HG03097 (cell line): ENCODE results near the gene NR1D2.
A peak's percentile ranks its signal among the peaks of the same experiment; 100 is the strongest.
"Not testable (repeated sequence)": the region's sequence is repeated elsewhere in the genome, so short reads cannot be mapped to it uniquely, and the experiment has no call there.

ENCODE experiments used
- ATAC-seq: cut with Tn5 transposase; IDR thresholded peaks from one replicate; pipeline ENCODE4 v1.9.1; 2021; ENCODE audit not compliant: unreplicated experiment, low FRiP score

NR1D2 gene

DNA sequence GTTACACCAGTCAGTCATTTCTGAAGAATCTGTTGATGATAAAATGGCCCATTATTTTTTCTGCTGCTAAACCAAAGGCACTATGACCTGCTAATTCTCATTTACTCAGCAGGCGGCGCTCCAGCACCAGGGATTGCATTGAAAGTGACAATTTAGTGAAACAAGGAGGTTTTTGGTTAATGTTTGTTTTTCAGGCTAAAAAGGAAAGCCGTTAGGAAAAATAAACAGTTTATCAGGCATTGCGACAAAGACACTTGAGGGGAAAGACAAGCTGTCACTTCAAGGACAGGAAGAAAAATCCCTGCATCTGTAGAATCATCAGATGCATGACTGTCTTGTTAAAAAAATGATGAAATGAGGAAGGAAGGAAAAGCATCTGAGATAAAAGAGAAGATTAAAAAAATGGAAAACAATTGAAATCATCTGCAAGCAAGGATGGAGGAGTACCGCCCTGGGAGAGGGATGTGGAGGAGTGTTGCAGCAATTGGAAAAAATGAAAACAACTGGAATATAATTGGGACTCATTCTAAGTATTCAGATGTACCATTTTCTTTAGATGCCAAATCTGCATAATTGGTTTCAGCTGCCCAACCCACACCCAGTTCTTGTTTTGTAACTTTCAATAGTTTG is 54.0 kb downstream of the NR1D2 start:
- ATAC-seq, result no peak

- no peak for ATAC-seq
Observed at GRCh38 chr3:24002129-24002528, 57.0 kb downstream of the NR1D2 start.

GRCh38 chr3:24003466-24003865 is 58.4 kb downstream of the NR1D2 start:
- no peak for ATAC-seq

DNA sequence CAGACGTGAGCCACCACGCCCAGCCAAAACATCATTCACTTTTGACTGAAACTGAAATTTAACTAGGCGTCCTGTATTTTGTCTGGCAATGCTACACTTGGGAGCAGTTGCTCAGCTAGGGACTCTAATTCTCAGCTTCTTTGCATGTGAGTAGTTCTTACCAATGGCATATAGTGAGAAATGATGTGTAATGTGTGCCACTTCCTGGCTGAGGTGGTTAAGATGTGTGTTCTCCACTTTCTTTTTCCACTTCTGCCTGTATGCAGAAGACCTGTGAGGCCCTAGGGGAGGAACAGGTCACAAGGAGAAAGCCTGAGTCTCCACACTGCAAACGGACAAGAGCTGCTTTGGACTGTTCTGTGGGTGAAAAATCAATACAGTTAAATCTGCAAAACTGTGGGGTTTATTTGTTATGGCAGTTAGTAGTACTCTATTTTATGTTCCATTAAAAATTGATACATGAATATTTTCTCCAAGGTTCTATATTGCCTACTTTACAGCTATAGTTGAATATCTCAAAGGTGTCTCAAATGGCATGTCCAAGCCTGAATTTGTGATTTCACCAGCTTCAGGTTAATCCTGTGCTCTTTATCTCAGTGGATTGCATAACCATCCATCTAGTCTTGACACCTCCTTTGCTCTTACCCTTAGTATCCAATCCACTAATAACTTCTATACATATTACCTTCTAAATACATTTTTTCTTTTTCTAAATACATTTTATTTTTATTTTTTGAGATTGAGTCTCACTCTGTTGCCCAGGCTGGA is 59.3 kb downstream of the NR1D2 start:
- ATAC-seq, result peak; percentile 99

GRCh38 chr3:24005669-24006068 is 60.6 kb downstream of the NR1D2 start:
- no peak for ATAC-seq

- not testable (repeated sequence) for ATAC-seq
Observed at GRCh38 chr3:24010834-24011233, 65.7 kb downstream of the NR1D2 start.

DNA sequence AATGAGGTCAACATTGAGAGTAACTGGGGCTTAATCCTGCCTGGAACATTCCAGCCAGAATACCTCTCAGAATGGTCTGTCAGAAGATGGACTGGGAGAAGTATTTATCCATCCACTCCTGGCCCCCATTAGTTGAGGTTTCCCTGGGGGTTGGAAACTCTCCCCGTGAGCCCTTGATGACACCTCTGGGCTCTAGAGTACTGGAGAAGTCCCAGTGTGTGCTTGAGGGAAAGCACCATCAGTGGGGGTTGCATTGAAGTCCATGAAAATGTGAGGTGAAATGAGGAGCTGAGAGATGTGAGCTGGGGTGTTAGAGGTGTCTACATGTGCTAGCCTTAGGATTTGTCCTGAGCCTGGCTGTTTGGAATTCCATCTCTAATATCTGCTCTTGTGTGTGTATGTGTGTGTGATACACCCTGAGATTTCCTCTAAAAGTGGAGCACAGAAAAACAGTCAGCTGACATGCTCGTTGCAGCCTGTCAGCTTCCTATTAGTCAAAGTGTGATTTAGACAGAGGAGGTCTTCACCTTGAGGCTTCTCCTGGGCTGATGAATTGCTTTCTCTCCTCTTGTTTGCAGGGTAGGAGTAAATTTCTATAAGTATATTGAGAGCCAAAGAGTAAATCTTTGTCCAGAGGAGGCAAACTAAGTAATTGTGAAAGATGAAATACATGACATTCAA is 67.6 kb downstream of the NR1D2 start:
- no peak for ATAC-seq

DNA sequence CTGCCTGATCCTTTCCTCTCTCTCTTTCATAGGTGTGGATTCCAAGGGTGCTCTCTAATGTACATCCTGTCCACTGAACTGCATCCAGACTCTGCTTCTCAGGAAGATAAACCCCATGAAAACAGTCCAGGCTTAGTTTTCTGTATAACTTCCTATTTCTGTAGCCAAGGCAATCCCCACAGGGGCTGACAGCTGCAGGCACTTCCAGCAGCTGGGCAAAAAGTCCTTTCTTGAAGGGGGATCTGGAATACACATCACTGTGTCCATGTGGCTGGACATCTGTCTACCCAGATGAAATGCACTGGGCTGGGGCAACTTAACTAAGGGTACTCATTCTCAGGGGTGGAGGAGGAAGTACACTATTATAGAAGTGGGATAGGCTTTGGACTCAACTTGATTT is 72.2 kb downstream of the NR1D2 start:
- no peak for ATAC-seq

- ATAC-seq, result no peak
Observed at GRCh38 chr3:24018784-24019570, 73.9 kb downstream of the NR1D2 start.

GRCh38 chr3:24019585-24019984 is 74.5 kb downstream of the NR1D2 start:
- no peak for ATAC-seq

DNA sequence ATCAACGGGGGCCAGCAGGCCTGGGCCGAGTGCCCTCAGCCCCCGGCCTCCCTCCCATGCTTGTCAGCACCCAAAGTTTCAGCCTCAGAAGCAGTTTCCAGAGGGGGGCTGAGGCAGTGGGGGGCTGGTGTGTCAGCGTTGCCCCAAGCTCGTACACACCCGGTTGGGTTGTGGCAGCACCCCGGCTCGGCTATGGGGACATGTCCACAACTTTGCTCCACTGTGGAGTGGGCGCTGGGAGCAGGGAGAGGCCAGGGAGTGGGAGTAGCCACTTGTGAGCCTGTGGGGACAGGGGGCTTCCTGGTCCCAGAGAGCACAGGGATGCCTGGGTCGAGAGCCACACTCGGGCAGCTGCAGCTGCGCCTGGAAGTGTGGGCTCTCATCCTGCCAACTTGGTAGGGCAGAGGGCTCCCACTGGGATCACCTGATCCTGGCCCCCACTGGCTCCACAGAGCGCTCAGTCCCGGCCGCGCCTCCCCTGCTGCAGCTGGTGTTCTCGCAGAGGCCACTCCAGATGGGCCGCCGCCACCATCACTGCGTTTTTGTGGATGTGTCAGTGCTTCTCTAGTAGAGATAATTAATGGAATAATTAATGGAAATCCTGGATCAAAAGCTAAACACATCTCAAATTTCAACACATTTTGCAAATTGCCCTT is 75.1 kb downstream of the NR1D2 start:
- ATAC-seq, result no peak

- ATAC-seq, result no peak
Observed at GRCh38 chr3:24023197-24023596, 78.1 kb downstream of the NR1D2 start.

DNA sequence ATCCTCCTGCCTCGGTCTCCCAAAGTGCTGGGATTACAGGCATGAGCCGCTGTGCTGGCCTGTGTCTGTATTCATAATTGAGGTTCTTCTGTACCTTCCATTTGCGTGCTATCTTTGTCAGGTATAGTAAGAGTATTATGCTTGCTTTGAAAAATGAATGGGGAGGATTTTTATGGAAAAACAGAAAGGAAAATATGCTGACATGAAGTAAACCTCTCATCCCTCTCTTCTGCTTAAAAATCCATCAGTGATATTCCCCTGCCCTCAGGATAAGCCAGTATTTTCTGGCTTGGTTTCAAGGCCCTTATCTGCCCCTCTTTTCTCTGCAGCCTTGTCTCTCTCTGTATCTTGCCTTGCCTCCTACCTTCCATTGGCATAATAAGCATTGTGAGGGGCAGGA is 80.7 kb downstream of the NR1D2 start:
- no peak for ATAC-seq

DNA sequence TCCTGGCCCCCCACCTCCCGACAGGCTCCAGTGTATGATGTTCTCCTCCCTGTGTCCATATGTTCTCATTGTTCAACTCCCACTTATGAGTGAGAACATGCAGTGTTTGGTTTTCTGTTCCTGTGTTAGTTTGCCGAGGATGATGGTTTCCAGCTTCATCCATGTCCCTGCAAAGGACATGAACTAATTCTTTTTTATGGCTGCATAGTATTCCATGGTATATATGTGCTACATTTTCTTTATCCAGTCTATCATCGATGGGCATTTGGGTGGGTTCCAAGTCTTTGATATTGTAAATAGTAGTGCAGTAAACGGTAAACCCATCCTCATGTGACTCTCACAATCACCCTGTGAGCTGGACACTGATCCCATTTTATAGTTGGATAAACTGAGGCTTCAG is 81.6 kb downstream of the NR1D2 start:
- not testable (repeated sequence) for ATAC-seq

GRCh38 chr3:24027946-24028345 is 82.9 kb downstream of the NR1D2 start:
- no peak for ATAC-seq
